Thymus (tissue), 11 donors: ENCODE measurements around the gene MR1. TPM values are rescaled to one million over a fixed set of nuclear protein-coding genes. Genes with fewer than 3 reads are reported as not detected.
A peak's percentile ranks its signal among the peaks of the same experiment; 100 is the strongest.

Experiments used
- DNase-seq, 9 donors: peaks; one replicate each; pipeline ENCODE4 v3.0.0-alpha.2; 2013; ENCODE audit warnings: low spot score in 9 of 9, low read depth in 6 of 9, missing footprints in 1 of 9
- H3K27ac ChIP-seq, 2 donors: one replicate each; pipeline ENCODE4 v1.5.1; 2013; ENCODE audit warnings: control low read depth in 1 of 2, low read depth in 1 of 2, low read length in 1 of 2, mild to moderate bottlenecking in 1 of 2, moderate library complexity in 1 of 2
- H3K27me3 ChIP-seq, 2 donors: one replicate each; pipeline ENCODE4 v1.5.1; 2013; ENCODE audit warnings: low read length in 1 of 2; ENCODE audit not compliant: control insufficient read depth in 2 of 2, insufficient read depth in 1 of 2
- H3K36me3 ChIP-seq, 2 donors: one replicate each; pipeline ENCODE4 v1.5.1; 2013; ENCODE audit warnings: low read length in 1 of 2, mild to moderate bottlenecking in 1 of 2, moderate library complexity in 1 of 2; ENCODE audit not compliant: control insufficient read depth in 2 of 2, insufficient read depth in 2 of 2
- H3K4me1 ChIP-seq, 2 donors: one replicate each; pipeline ENCODE4 v1.5.1; 2013; ENCODE audit warnings: low read length in 2 of 2; ENCODE audit not compliant: control insufficient read depth in 2 of 2, insufficient read depth in 2 of 2
- H3K4me3 ChIP-seq, 2 donors: one replicate each; pipeline ENCODE4 v1.5.1; 2013; ENCODE audit warnings: low read length in 2 of 2, control low read depth in 1 of 2, mild to moderate bottlenecking in 1 of 2
- H3K9me3 ChIP-seq, 2 donors: one replicate each; pipeline ENCODE4 v1.5.1; 2013; ENCODE audit warnings: low read length in 1 of 2, mild to moderate bottlenecking in 1 of 2; ENCODE audit not compliant: control insufficient read depth in 2 of 2, insufficient read depth in 1 of 2
- WGBS: extraction: QIAGEN DNeasy Blood & Tissue Kit; methylation state at CpG from one replicate; pipeline ENCODE4 v1.1.7; 2013; 5-methylcytosine and 5-hydroxymethylcytosine counted together
- polyA plus RNA-seq: library from polyadenylated mRNA; stranded (reverse); fragments of 200-250 nt; gene quantifications from one replicate; pipeline ENCODE4 v1.2.3, GENCODE V29; 2013
- total RNA-seq: library from RNA; stranded (reverse); fragments of 120-200 nt; gene quantifications from one replicate; pipeline ENCODE4 v1.2.4, GENCODE V29; 2013
- donor health status: healthy.

Gene MR1
- total and polyA plus RNA-seq, 2 donors = 12.0 to 21.1 TPM

GRCh38 chr1:181091309-181092040 is 57.7 kb downstream of the MR1 start:
- H3K27me3 ChIP-seq = no peaks in the 10 kb centered on the region
- 97% methylated on average over 8 of the region's 8 CpGs for WGBS
- no peak overlapping the region for H3K27ac ChIP-seq
- DNase-seq = no peak
- peaks cover 0 to 8% of the 10 kb centered on the region in 2 donors for H3K36me3 ChIP-seq
- H3K9me3 ChIP-seq = peaks cover 0 to 4% of the 10 kb centered on the region in 2 donors
- H3K4me1 ChIP-seq = peaks cover 11 to 34% of the 10 kb centered on the region in 2 donors
- peak overlapping the region in 1 of 2 donors; percentile 80 for H3K4me3 ChIP-seq

- Histone ChIP-seq H3K4me1 (peaks cover 11 to 39% of the 10 kb centered on the region in 2 donors), H3K9me3 (peaks cover 0 to 4% of the 10 kb centered on the region in 2 donors), H3K27me3 (no peaks in the 10 kb centered on the region), H3K27ac (no peak overlapping the region), H3K36me3 (peaks cover 0 to 8% of the 10 kb centered on the region in 2 donors), H3K4me3 (no peak overlapping the region)
- 93% methylated on average over 2 of the region's 2 CpGs for WGBS
- DNase-seq = no peak
Observed at GRCh38 chr1:181092056-181092455, 58.3 kb downstream of the MR1 start.

- Histone ChIP-seq H3K36me3 (peaks cover 0 to 8% of the 10 kb centered on the region in 2 donors), H3K9me3 (peaks cover 0 to 4% of the 10 kb centered on the region in 2 donors), H3K4me1 (peaks cover 10 to 33% of the 10 kb centered on the region in 2 donors), H3K27ac (no peak overlapping the region), H3K4me3 (no peak overlapping the region), H3K27me3 (no peaks in the 10 kb centered on the region)
- DNase-seq = no peak
- 96% methylated on average over 4 of the region's 4 CpGs for WGBS
Observed at GRCh38 chr1:181092883-181093458, 59.2 kb downstream of the MR1 start.

GRCh38 chr1:181094416-181095212 is 60.8 kb downstream of the MR1 start:
- no peak overlapping the region for H3K27ac ChIP-seq
- H3K27me3 ChIP-seq = no peaks in the 10 kb centered on the region
- WGBS = 89% methylated on average over 7 of the region's 7 CpGs
- DNase-seq = no peak
- H3K9me3 ChIP-seq = peaks cover 0 to 3% of the 10 kb centered on the region in 2 donors
- peaks cover 14 to 38% of the 10 kb centered on the region in 2 donors for H3K4me1 ChIP-seq
- peaks cover 0 to 8% of the 10 kb centered on the region in 2 donors for H3K36me3 ChIP-seq
- H3K4me3 ChIP-seq = no peak overlapping the region

GRCh38 chr1:181095260-181095659 is 61.5 kb downstream of the MR1 start:
- WGBS = 97% methylated on average over 8 of the region's 8 CpGs
- peaks cover 20 to 38% of the 10 kb centered on the region in 2 donors for H3K4me1 ChIP-seq

GRCh38 chr1:181095763-181096184 is 62.0 kb downstream of the MR1 start:
- WGBS = 95% methylated on average over 5 of the region's 5 CpGs
- no peak overlapping the region for H3K27ac ChIP-seq
- H3K4me3 ChIP-seq = no peak overlapping the region
- no peak for DNase-seq
- peaks cover 0 to 8% of the 10 kb centered on the region in 2 donors for H3K36me3 ChIP-seq
- H3K27me3 ChIP-seq = no peaks in the 10 kb centered on the region
- H3K4me1 ChIP-seq = peaks cover 22 to 37% of the 10 kb centered on the region in 2 donors
- no peaks in the 10 kb centered on the region for H3K9me3 ChIP-seq

More at GRCh38 chr1:181095260-181095659, 61.5 kb downstream of the MR1 start:
- no peaks in the 10 kb centered on the region for H3K9me3 ChIP-seq
- no peak overlapping the region for H3K27ac ChIP-seq
- H3K36me3 ChIP-seq = peaks cover 0 to 8% of the 10 kb centered on the region in 2 donors
- no peaks in the 10 kb centered on the region for H3K27me3 ChIP-seq
- DNase-seq = no peak
- no peak overlapping the region for H3K4me3 ChIP-seq

- WGBS = 82% methylated on average over 7 of the region's 7 CpGs
- DNase-seq = no peak
- Histone ChIP-seq H3K4me3 (no peak overlapping the region), H3K4me1 (peaks cover 22 to 51% of the 10 kb centered on the region in 2 donors), H3K36me3 (peaks cover 0 to 8% of the 10 kb centered on the region in 2 donors), H3K9me3 (no peaks in the 10 kb centered on the region), H3K27me3 (no peaks in the 10 kb centered on the region), H3K27ac (no peak overlapping the region)
Observed at GRCh38 chr1:181097242-181097641, 63.5 kb downstream of the MR1 start.

GRCh38 chr1:181099152-181100014 is 65.6 kb downstream of the MR1 start:
- peak in 1 of 9 donors; percentile 51 for DNase-seq
- H3K4me1 ChIP-seq = peaks cover 36 to 68% of the 10 kb centered on the region in 2 donors

More at GRCh38 chr1:181099152-181100014, 65.6 kb downstream of the MR1 start:
- Histone ChIP-seq H3K4me3 (no peak overlapping the region), H3K27me3 (peaks cover 0 to 2% of the 10 kb centered on the region in 2 donors), H3K27ac (peak overlapping the region in 1 of 2 donors; percentile 13), H3K9me3 (no peaks in the 10 kb centered on the region), H3K36me3 (peaks cover 0 to 5% of the 10 kb centered on the region in 2 donors)
- WGBS = 26% methylated on average over 11 of the region's 11 CpGs
